ENCODE measurements around the gene ADPRHL1.

Gene ADPRHL1

DNA sequence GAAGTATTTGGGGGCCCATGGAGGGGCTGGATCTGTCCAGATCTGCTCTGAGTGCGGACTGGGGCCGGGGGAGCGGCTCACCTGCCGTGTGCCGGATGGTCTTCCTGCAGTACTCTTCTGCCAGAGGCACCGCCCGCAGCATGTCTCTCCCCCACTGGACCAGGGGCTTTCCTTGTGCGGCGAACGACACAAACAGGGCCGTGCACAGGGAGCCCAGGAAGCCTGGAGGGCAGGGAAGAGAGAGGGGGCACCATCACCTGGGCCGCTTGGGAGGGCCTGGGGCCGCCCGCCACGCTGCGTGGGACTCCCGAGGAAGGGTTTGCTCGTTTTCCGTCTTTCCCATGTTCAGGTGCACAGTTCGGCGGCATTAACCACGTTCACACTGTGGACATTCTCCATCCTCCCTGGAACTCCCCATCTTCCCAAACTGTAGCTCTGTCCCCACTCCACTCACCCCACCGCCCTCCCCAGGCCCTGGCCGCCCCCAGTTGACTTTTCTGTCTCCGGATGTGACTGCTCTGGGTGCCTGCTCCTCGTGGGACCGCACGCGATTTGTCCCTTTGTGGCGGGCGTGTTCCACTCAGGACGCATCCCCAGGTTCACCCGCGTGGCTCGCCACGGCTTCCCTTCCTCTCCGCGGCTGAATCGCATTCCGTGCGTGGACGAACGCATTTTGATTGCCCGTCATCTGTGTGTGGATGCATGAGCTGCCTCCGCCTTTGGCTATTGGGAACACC is 24.2 kb downstream of the ADPRHL1 start:
- TF ChIP-seq, protein P1, sequence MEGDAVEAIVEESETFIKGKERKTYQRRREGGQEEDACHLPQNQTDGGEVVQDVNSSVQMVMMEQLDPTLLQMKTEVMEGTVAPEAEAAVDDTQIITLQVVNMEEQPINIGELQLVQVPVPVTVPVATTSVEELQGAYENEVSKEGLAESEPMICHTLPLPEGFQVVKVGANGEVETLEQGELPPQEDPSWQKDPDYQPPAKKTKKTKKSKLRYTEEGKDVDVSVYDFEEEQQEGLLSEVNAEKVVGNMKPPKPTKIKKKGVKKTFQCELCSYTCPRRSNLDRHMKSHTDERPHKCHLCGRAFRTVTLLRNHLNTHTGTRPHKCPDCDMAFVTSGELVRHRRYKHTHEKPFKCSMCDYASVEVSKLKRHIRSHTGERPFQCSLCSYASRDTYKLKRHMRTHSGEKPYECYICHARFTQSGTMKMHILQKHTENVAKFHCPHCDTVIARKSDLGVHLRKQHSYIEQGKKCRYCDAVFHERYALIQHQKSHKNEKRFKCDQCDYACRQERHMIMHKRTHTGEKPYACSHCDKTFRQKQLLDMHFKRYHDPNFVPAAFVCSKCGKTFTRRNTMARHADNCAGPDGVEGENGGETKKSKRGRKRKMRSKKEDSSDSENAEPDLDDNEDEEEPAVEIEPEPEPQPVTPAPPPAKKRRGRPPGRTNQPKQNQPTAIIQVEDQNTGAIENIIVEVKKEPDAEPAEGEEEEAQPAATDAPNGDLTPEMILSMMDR (IDR thresholded peaks at IDR 0.05) = no peak
- Histone ChIP-seq H3K36me3 (no peaks in the 10 kb centered on the region), H3K27ac (no peak overlapping the region), H3K4me3 (ENCODE audit: low read depth in 1 of 2, low read length in 1 of 2) (no peak overlapping the region), H3K4me1 (ENCODE audit: control insufficient read depth in 1 of 2, insufficient read depth in 1 of 2, low read depth in 1 of 2, low read length in 1 of 2) (no peaks in the 10 kb centered on the region), H3K27me3 (no peaks in the 10 kb centered on the region), H3K9me3 (no peaks in the 10 kb centered on the region)

DNA sequence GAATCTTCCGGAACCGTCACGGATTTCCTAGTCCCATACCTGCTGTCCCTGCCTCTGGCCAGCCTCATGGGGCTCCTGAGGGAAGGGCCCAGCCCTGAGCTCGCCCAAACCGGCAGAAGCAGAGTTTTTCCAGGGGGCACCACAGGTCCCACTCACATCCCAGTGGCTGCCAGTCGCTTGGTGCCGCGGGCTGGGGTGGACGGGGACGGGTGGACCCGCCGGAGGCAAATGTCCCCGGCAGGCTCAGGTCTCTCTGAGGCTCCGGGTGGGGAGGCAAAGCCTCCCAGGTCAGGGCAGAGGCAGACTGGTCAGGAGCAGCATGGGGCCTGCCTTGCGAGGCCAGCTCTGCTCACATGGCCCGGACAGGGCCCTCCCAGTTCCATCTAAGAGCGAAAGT is 24.8 kb downstream of the ADPRHL1 start:
- Histone ChIP-seq H3K36me3 (no peaks in the 10 kb centered on the region), H3K27me3 (no peaks in the 10 kb centered on the region), H3K9me3 (no peaks in the 10 kb centered on the region), H3K4me3 (ENCODE audit: low read depth in 1 of 2, low read length in 1 of 2) (no peak overlapping the region), H3K27ac (no peak overlapping the region), H3K4me1 (ENCODE audit: control insufficient read depth in 1 of 2, insufficient read depth in 1 of 2, low read depth in 1 of 2, low read length in 1 of 2) (no peaks in the 10 kb centered on the region)
- TF ChIP-seq, protein P1 (IDR thresholded peaks at IDR 0.05) = no peak

DNA sequence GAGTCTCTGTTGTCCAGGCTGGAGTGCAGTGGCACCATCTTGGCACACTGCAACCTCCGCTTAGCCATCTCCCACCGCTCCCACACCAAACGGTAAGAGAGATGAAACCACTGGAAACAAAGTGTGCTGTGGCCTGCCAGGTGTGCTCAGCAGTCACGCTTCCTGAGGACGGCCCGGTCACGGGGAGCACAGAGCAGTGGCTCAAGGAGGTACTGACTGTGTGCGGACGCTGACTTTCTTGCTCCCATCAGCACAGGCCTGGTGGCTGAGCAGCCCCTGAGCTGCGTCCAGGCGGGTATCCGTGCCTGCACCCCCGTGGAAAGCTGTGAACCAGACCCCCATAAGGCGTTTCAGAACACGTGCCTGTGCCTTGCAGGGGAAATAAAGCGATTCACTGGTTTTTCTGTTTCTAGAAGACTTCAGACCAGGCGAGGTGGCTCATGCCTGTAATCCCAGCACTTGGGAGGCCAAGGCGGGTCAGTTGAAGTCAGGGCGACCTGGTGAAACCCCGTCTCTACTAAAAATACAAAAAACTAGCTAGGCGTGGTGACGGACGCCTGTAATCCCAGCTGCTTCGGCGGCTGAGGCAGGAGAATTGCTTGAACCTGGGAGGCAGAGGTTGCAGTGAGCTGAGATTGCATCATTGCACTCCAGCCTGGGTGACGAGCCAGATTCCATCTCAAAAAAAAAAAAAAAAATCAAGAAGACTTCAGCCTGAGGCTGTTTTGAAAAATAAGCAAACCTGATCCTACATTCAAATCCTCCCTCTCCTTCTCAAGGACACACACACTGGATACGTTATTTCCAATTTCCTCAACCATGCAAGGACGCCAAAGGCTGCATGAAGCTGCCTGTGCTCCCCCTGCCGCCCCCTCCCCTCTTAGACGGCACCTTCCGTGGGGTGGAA is 25.5 kb downstream of the ADPRHL1 start:
- no peak overlapping the region for H3K27ac ChIP-seq
- no peaks in the 10 kb centered on the region for H3K4me1 ChIP-seq (ENCODE audit: control insufficient read depth in 1 of 2, insufficient read depth in 1 of 2, low read depth in 1 of 2, low read length in 1 of 2)
- no peaks in the 10 kb centered on the region for H3K36me3 ChIP-seq
- TF ChIP-seq, protein P1 (IDR thresholded peaks at IDR 0.05) = no peak
- no peaks in the 10 kb centered on the region for H3K9me3 ChIP-seq
- no peaks in the 10 kb centered on the region for H3K27me3 ChIP-seq
- no peak overlapping the region for H3K4me3 ChIP-seq (ENCODE audit: low read depth in 1 of 2, low read length in 1 of 2)

DNA sequence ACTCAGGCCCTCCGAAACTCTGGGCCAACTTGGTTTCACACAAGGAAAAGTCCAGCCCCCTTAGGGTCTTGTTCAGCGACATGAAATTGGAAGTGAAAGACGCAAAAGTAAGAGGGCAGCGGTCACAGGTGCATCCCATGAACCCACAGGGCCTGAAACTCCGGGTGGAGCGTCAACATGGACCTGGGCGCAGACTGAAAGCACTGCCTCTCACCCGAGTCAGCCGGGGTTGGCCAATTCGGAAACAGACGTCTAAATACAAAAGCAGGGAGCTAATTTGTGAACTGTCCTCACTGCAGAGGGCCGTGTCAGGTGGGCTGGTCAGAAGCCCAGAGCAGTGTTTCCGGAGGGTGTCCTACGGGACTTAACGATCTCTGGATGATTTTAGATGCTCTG is 26.7 kb downstream of the ADPRHL1 start:
- no peaks in the 10 kb centered on the region for H3K9me3 ChIP-seq
- no peak overlapping the region for H3K4me3 ChIP-seq (ENCODE audit: low read depth in 1 of 2, low read length in 1 of 2)
- H3K36me3 ChIP-seq = no peaks in the 10 kb centered on the region
- H3K27ac ChIP-seq = no peak overlapping the region
- H3K27me3 ChIP-seq = no peaks in the 10 kb centered on the region
- TF ChIP-seq, protein P1 (IDR thresholded peaks at IDR 0.05) = no peak
- H3K4me1 ChIP-seq (ENCODE audit: control insufficient read depth in 1 of 2, insufficient read depth in 1 of 2, low read depth in 1 of 2, low read length in 1 of 2) = no peaks in the 10 kb centered on the region

DNA sequence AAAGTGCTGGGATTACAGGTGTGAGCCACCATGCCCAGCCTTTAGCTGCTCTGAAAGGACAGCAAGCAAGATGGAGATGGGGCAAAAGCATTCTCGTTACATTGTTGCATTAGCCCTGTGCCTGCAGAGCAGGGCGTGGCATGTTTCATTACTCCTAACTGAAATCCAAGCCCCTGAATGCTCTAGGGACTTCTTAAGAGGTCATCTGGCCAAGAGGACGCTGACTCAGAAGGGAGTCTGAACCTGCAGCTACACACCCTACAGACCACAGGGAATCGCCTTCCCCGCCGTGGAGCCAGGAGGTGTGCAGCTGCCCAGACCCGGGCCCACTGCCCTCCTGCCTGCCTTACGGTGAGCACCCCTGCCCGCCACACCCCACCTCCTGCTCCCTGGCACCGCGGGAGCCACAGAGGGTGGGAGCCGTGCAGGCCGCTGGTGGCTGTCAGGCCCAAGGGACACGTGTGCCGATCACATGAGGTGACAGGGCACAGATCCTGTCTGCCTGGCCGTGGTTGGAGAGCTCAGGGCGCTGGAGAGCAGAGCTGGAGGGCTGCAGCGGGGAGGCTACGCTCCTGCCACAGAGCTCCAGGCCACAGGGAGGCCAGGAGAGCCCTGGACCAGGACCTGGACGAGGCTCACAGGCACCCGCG is 27.2 kb downstream of the ADPRHL1 start:
- Histone ChIP-seq H3K9me3 (no peaks in the 10 kb centered on the region), H3K36me3 (no peaks in the 10 kb centered on the region), H3K27ac (no peak overlapping the region), H3K27me3 (no peaks in the 10 kb centered on the region), H3K4me3 (ENCODE audit: low read depth in 1 of 2, low read length in 1 of 2) (no peak overlapping the region), H3K4me1 (ENCODE audit: control insufficient read depth in 1 of 2, insufficient read depth in 1 of 2, low read depth in 1 of 2, low read length in 1 of 2) (no peaks in the 10 kb centered on the region)
- TF ChIP-seq, protein P1 (IDR thresholded peaks at IDR 0.05) = no peak

All from neutrophil (primary cell).